Ishikawa (cell line): Measurements from ENCODE around the gene PCSK2.

Experiments
- CEBPB ChIP-seq: IDR thresholded peaks from 2 replicates; pipeline ENCODE4 v1.6.1; 2012
- CREB1 ChIP-seq: IDR thresholded peaks from 2 replicates; pipeline ENCODE4 v1.6.1; 2012; ENCODE audit warnings: low read depth
- EGR1 ChIP-seq: IDR thresholded peaks from 2 replicates; pipeline ENCODE4 v1.6.1; 2012
- EP300 ChIP-seq: IDR thresholded peaks from 2 replicates; pipeline ENCODE4 v1.6.1; 2012; ENCODE audit warnings: borderline replicate concordance
- FOXM1 ChIP-seq: IDR thresholded peaks from 2 replicates; pipeline ENCODE4 v1.6.1; 2012; ENCODE audit warnings: low read depth, borderline replicate concordance
- NFIC ChIP-seq: IDR thresholded peaks from 2 replicates; pipeline ENCODE4 v1.6.1; 2012
- RAD21 ChIP-seq: IDR thresholded peaks from 2 replicates; pipeline ENCODE4 v1.6.1; 2012; ENCODE audit warnings: low read depth
- TAF1 ChIP-seq: IDR thresholded peaks from 2 replicates; pipeline ENCODE4 v1.6.1; 2012; ENCODE audit warnings: low read depth, mild to moderate bottlenecking
- TCF12 ChIP-seq: IDR thresholded peaks from 2 replicates; pipeline ENCODE4 v1.6.1; 2012; ENCODE audit warnings: low read depth
- TEAD4 ChIP-seq: IDR thresholded peaks from 2 replicates; pipeline ENCODE4 v1.6.1; 2012
- YY1 ChIP-seq: IDR thresholded peaks from 2 replicates; pipeline ENCODE4 v1.6.1; 2012; ENCODE audit warnings: low read depth
- ZBTB7A ChIP-seq: IDR thresholded peaks from 2 replicates; pipeline ENCODE4 v1.6.1; 2012; ENCODE audit warnings: low read depth
- TF ChIP-seq, protein P1 (sequence below): IDR thresholded peaks from 2 replicates; pipeline ENCODE4 v1.6.1; 2012
- TF ChIP-seq, protein P2 (sequence below): IDR thresholded peaks from 2 replicates; pipeline ENCODE4 v1.6.1; 2012
- TF ChIP-seq, protein P3 (sequence below): IDR thresholded peaks from 2 replicates; pipeline ENCODE4 v1.6.1; 2012; ENCODE audit warnings: low read depth, mild to moderate bottlenecking

Gene PCSK2

DNA sequence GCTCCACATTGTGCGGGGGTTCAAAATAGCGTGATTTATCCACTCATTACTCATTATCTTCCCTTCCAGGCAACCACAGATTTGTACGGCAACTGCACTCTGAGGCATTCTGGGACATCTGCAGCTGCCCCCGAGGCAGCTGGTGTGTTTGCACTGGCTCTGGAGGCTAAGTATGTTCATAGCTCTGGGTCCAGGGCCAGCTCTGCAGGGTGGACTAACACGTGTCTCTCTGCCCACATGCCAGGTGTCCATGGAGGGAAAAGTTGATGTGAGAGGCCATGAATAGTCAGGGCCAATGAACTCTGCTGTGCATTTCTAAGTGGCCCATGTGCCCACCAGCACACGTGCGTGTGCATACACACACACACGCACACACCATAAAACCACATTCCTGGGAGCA lies 229.4 kb downstream of the PCSK2 start:
- TF ChIP-seq, protein P1, sequence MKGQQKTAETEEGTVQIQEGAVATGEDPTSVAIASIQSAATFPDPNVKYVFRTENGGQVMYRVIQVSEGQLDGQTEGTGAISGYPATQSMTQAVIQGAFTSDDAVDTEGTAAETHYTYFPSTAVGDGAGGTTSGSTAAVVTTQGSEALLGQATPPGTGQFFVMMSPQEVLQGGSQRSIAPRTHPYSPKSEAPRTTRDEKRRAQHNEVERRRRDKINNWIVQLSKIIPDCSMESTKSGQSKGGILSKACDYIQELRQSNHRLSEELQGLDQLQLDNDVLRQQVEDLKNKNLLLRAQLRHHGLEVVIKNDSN, result no peak
- no peak for TF ChIP-seq YY1
- TF ChIP-seq EP300, result no peak
- no peak for TF ChIP-seq RAD21
- TF ChIP-seq FOXM1, result no peak
- TF ChIP-seq, protein P2, sequence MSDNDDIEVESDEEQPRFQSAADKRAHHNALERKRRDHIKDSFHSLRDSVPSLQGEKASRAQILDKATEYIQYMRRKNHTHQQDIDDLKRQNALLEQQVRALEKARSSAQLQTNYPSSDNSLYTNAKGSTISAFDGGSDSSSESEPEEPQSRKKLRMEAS, result no peak
- TF ChIP-seq CREB1, result no peak
- no peak for TF ChIP-seq ZBTB7A
- no peak for TF ChIP-seq NFIC
- TF ChIP-seq, protein P3, sequence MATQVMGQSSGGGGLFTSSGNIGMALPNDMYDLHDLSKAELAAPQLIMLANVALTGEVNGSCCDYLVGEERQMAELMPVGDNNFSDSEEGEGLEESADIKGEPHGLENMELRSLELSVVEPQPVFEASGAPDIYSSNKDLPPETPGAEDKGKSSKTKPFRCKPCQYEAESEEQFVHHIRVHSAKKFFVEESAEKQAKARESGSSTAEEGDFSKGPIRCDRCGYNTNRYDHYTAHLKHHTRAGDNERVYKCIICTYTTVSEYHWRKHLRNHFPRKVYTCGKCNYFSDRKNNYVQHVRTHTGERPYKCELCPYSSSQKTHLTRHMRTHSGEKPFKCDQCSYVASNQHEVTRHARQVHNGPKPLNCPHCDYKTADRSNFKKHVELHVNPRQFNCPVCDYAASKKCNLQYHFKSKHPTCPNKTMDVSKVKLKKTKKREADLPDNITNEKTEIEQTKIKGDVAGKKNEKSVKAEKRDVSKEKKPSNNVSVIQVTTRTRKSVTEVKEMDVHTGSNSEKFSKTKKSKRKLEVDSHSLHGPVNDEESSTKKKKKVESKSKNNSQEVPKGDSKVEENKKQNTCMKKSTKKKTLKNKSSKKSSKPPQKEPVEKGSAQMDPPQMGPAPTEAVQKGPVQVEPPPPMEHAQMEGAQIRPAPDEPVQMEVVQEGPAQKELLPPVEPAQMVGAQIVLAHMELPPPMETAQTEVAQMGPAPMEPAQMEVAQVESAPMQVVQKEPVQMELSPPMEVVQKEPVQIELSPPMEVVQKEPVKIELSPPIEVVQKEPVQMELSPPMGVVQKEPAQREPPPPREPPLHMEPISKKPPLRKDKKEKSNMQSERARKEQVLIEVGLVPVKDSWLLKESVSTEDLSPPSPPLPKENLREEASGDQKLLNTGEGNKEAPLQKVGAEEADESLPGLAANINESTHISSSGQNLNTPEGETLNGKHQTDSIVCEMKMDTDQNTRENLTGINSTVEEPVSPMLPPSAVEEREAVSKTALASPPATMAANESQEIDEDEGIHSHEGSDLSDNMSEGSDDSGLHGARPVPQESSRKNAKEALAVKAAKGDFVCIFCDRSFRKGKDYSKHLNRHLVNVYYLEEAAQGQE, result no peak
- TF ChIP-seq TEAD4, result no peak

DNA sequence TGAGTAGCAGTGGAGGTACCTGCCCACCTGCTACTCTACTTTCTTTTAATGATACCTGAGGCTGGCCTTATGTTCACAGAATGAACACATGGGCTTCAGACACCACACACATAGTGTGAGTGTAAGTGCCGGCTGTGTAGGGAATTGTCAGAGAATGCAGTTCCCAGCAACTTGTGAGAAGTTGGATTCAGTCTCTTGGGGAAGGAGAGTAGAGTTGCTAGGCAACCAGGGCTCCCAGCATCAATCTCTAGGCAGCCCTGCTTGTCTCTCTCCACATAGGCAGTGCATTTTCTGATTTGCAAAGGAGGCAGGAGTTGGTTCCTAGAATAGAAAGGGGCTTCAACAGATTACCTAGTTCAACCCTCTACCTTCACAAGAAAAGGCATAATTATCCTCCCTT lies 230.2 kb downstream of the PCSK2 start:
- TF ChIP-seq NFIC, result no peak
- TF ChIP-seq CREB1, result no peak
- TF ChIP-seq TEAD4, result no peak
- TF ChIP-seq, protein P2, result no peak
- TF ChIP-seq EGR1, result no peak
- TF ChIP-seq, protein P3, result no peak

DNA sequence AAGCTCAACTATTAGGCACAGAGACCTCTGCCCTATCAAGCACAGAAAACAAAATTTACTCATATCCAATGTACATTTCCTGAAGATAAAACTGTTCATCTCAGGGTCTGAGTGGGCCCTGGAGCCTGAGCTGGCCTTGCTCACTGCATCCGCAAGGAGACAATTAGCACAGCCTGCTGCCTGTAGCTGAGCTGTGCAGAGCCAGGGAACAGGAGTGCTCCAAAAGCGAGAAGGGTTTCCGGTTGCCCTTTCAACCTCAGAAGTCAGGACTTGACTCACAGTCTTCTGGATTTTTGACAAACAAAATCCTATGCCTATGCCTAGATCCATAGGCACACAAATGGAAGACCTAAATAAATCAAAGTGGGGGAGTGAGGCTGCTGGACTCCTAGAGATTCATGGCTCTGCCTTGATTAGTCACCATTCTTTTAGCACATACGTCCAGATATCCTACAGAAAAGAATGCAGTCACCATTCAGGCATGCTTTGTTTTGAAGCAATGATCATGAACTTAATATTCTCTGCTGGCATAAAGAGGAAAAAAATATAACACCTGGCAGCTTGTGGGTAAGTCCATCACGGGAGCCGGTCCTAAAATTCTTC lies 230.8 kb downstream of the PCSK2 start:
- TF ChIP-seq, protein P2, result no peak
- TF ChIP-seq CEBPB, result no peak
- no peak for TF ChIP-seq CREB1
- no peak for TF ChIP-seq NFIC

DNA sequence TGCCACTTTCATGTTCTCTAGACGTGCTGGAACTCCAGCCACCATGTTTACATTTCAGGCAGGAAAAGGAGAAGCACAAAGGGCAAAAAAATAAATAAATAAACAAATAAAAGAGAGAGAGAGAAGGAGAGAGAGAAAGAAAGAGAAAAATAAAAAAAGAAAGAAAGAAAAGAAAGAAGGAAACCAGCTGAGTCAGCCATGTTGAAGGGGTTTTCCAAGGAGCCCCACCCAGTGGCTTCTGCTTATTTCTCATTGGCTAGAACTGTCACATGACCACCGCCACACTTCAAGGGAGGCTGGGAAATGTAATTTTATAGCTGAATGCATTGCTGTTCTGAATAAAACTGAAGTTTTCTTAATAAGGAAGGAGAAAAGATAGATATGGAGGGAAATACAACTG lies 233.3 kb downstream of the PCSK2 start:
- no peak for TF ChIP-seq NFIC
- TF ChIP-seq, protein P1, result peak; percentile 43

DNA sequence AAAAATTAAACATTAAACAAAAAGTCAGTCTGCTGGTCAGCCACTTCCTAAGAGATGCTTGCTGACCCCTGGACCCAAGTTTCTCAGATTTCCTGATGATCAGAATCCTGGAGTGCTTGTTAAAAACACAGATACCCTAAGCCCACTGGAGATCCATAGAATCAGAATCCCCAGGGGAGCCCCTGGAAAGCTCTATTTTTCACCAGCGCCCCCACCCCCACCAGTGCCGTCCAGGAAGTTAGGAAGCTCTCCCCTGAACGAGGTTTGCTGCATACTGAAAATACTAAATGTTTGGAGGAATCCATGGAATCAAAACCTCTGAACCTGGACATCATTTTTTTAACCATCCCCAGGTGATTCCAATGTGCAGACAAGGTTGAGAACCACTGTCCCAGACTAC lies 235.1 kb downstream of the PCSK2 start:
- TF ChIP-seq NFIC (no peak), TCF12 (no peak), ZBTB7A (no peak), RAD21 (no peak), CREB1 (no peak), EGR1 (no peak), FOXM1 (no peak), TEAD4 (no peak), EP300 (no peak), YY1 (no peak), CEBPB (no peak), TAF1 (no peak)
- TF ChIP-seq, protein P2, result no peak
- TF ChIP-seq, protein P3, result no peak
- TF ChIP-seq, protein P1, result no peak
